NCI-H345 treated with DMSO at 0.1 percent for 48 hours (cell line): ENCODE data around the gene RASA1.
"Not testable (repeated sequence)": the region's sequence is repeated elsewhere in the genome, so short reads cannot be mapped to it uniquely, and the experiment has no call there.

ENCODE experiments used
- DNase-seq: peaks from one replicate; lab custom pipeline; 2025; ENCODE audit not compliant: unreplicated experiment; lab: John Stamatoyannopoulos, UW

The RASA1 gene

DNA sequence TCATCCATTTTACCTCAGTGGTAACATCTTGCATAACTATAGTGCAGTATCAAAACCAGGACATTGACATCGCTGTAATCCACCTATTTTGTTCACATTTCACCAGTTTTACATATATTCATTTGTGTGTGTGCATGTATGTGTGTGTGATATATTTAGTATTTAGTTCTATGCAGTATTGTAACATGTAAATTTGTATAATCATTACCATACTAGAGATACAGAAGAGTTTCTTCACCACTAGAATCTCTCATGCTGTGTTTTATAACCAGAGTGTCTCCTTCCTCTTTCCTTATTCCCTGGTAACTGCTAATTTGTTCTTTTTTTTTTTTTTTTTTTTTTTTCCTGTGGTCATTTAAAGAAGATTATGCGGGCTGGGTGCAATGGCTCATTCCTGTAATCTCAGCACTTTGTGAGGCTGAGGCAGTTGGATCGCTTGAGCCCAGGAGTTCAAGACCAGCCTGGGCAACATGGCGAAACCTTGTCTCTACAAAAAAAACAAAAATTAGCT lies 11.0 kb downstream of the RASA1 start:
- DNase-seq = no peak

DNA sequence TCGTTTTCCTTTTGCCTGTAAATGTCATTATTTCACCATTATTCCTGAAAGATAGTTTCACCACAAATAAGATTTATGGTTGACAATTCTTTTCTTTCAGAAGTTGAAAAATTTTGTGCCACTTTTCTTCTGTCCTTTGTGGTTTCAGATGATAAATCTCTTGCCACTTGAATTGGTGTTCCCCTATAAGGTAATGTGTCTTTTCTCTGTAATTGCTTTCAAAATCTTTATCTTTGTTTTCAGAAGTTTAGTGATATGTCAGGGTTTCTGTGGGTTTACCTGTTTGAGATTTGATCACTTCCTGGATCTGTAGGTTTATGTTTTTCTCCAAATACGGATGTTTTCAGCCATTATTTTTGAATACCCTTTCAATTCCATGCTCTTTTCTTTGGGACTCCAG lies 14.6 kb downstream of the RASA1 start:
- DNase-seq = no peak

DNA sequence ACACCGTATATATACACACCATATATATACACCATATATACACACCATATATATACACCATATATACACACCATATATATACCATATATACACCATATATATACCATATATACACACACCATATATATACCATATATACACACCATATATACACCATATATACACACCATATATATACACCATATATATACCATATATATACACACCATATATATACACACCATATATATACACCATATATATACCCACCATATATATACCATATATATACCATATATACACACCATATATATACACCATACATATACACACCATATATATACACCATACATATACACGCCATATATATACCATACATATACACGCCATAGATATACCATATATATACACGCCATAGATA lies 19.6 kb downstream of the RASA1 start:
- not testable (repeated sequence) for DNase-seq

DNA sequence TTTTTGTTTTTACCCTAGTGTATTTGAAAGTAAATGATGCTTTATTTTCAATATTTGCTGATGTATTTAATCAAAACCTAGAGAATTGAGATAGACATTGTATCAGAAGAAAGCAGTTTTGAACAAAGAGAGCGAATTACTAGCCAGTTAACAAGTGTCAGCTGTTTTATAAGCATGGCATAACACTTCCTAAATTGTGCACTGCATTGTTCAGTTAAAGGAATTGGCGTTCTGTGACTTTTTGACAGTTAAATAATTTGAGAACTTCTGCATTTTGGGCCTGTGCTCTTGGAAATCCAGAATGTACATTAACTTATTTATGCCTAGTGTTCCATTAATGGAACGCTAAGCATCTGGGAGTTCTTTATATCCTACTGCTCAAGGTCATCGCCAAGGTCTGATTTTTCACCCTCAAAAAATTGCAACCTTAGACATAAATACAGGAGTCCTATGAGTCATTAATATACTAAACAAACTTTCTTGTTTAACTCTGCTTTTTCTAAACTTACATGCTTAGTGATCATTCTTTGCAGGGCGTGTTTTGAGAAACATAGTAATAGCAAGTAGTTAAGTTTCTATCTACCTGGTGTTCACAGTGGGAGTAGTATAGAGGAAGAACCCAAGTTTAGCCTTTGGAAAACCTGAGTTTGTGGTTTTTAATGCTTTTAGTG lies 31.1 kb downstream of the RASA1 start:
- no peak for DNase-seq

DNA sequence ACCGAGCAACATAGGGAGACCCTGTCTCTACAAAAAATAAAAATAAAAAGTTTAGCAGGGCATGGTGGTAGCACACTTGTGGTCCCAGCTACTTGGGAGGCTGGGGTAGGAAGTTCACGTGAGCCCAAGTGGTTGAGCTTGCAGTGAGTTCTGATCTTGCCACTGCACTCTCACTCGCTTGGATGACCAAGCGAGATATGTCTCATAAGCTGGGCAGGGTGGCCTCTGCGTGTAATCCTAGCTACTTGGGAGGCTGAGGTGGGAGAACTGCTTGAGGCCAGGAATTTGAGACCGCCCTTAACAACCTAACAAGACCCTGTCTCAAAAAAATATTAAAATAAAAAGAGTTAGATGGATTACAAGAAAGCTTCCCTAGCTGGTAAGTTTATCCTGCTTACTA lies 32.5 kb downstream of the RASA1 start:
- DNase-seq = no peak

DNA sequence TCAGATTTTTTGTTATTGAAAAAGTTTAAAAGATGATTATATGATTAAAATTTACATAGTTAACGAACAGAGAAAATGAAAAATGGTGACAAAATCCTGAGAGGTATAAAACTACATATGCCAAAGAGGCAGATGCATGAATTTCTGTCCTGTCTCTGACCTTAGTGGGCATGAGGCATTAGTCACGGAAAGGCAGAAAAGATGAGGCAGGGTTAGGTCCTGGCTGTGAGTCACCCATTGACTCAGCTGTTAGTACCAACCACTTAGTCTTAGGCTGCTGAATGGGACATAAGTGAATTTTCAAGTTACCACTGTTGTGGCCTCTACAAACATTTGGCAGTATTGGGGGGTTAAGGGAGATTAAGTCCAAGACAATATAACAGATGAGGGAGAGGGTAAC lies 33.1 kb downstream of the RASA1 start:
- no peak for DNase-seq

DNA sequence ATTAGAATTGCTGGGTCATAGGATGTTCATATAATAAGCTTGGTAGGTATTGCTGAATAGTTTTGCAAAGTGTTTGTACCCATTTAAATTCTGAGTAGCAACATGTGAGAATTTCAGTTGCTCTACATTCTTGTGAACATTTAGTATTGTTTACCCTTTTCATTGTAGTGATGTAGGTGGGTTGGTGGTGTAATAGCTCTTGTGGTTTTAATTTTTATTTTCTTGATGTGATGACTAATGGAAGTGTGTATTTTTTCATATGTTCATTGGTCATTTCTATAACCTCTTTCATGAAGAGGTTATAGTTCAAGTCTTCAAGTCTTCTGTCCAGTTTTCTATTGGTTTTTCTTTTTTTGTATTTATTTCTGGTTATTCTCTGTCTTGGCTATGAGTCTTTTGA lies 34.4 kb downstream of the RASA1 start:
- no peak for DNase-seq

DNA sequence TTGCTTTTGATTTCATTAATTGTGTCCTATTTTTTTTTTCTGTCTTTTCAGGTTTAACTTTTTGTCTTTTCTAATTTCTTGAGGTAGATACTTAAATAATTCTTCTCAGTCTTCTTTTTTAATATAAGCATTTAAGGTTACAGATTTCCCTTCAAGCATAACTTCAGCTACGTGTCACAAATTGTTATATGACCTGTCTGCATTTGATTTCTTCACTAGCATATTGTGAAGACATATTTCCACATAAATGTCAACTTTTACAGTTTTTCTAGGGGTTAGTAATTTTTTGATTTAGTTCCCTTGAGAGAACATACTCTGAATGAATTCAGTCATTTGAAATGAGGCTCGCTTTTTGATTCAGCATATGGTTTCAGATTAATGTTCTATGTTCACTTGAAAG lies 35.6 kb downstream of the RASA1 start:
- DNase-seq = no peak

DNA sequence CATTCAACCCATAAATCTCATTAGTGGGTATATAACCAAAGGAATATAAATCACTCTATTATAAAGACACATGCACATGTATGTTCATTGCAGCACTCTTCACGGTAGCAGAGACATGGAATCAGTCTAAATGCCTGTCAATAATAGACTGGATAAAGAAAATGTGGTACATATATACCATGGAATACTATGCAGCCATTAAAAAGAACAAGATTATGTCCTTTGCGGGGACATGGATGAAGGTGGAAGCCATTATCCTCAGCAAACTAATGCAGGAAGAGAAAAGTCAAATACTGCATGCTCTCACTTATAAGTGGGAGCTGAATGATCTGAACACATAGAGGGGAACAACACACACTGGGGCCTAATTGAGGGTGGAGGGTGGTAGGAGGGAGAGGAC lies 38.4 kb downstream of the RASA1 start:
- not testable (repeated sequence) for DNase-seq

DNA sequence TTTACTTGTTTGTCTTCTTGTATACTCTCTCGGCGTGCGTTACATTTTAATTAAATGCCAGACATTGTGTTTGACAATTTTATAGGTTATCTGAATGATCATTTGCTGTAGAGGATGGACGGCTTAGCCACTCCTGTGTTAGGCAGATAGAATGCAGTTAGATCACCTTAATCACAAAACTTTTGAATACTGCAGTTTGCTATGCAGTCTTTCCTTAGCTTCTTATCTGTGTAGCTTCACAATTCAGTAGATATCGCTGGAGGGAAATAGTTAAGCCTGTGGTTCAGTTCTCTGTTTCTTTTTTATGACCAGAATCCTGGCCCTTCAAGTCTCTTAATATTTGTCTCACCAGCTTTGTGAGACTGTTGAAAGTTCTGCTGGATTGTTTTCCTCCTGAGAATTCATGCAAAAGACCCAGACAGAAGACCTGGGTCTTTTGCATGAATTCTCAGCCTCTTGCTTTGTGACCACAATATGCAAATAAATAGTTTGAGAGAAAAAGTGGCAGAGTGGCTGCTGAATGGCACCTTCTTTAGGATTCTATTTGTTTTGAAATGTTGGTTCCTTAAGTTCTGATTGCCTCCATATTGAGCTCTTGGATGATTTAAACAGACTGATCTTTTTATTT lies 40.2 kb downstream of the RASA1 start:
- DNase-seq = no peak

DNA sequence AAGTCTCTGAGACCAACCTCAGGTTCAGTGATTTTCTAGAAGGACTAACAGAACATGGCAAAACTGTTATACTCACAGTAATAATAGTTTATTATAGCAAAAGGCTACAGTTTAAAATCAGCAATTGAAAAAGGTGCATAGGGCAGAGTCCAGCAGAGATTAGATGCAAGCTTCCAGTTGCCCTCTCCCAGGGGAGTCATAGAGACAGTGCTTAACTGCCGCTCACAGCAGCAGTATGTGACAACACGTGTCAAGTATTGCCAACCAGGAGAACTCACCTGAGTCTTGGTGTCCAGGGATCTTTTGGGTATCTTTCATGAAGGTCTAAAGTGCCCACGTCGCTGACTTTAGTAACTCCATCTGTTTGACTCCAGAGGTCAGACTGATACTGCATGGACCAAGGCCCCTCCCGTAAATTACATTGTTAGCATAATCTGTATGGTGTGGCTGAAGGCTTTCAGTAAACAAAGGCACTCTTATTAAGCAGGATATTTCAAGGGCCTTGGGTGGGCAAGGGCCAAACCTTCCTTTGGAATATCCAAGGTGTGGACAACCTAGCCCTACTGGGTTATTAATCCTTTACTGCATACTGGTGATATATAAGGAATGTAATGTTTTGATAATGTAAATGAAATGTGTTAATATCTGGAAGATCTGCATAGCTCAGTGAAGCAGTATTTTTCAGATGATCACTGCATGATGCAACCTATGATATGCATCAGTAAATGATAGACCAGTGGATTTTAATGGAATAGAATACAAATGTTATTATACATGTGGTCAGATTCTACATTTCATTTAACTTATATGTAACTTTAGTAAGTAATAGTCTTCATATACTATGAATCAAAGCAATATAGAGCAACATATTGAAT lies 44.0 kb downstream of the RASA1 start:
- no peak for DNase-seq

DNA sequence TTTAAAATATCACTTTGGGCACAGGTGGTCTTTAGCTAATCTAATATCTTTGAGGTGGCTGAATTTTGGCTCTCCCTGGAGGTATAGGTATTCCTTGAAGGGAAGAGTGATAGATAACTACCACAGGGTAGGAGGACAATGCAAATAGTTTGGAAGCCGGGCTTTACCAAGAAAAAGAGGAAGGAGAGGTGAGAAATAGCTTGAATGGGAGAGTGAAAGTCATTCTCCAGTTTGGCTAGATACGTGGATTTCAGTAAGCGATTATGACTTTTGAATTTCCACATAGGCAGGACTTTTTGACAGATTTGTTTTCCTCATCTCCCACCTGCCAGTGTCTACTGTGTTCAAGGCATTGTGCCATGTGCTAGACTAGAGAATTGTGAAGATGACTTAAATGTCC lies 45.5 kb downstream of the RASA1 start:
- no peak for DNase-seq

DNA sequence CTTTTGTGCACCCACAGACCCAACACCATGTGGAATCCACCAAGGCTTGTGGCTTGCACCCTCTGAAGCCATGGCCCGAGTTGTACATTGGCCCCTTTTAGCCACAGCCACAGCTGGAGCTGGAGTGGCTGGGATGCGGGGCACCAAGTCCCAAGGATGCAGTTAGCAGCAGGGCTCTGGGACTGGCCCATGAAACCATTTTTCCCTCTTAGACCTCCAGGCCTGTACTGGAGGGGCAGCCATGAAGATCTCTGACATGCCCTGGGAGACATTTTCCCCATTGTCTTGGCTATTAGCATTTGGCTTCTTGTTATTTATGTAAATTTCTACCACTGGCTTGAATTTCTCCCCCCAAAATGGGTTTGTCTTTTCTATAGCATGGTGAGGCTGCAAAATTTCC lies 51.8 kb downstream of the RASA1 start:
- DNase-seq = no peak

DNA sequence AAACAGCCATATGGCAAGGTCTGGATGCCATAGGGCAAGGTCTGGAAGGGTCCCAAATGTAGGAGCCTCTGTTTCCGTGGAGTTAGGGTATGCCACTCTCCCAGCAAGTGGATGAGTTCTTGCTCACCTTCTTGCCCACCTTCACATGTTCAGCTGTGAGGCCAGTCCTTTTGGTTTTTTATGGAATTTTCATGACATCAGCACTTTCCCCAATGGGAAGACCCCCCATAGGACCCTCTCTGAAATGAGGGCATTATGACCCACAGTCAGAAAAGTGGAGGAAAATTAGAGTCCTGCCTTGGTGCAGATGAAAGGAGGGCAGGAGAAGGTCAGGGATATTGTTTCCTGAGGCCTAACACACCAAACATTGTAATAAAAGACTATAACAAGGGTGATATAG lies 53.9 kb downstream of the RASA1 start:
- no peak for DNase-seq

DNA sequence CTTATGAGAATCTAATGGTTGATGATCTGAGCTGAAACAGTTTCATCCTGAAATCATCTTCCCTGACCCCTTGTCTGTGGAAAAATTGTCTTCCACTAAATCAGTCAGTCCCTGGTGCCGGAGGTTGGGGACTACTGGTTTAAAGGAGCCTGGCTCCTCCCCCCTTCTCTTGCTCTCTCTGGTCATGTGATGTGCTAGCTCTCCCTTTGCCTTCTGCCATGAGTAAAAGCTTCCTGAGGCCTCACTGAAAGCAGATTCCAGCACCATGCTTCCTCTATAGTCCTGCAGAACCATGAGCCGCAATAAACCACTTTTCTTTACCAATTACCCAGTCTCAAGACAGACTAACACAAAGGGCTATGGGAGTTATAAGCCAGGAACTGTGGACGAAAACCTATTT lies 54.7 kb downstream of the RASA1 start:
- no peak for DNase-seq

DNA sequence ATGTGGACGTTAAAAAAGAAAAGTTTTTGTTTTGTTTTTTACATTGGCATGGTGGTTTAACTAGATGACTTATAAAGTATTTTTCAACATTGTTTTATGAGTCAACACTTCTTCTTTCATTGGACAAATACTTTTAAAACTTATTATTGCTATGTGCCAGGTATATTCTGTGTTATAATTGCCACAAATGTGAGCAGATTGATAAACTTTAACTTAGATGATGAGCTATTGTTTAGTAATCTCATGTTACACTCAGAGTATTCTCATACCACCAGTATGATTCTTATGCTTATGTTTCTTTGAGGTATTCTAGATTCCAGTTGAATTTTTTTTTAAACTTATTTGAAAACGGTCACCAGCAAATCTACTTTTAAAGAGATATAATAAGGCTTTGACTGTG lies 60.3 kb downstream of the RASA1 start:
- DNase-seq = no peak

DNA sequence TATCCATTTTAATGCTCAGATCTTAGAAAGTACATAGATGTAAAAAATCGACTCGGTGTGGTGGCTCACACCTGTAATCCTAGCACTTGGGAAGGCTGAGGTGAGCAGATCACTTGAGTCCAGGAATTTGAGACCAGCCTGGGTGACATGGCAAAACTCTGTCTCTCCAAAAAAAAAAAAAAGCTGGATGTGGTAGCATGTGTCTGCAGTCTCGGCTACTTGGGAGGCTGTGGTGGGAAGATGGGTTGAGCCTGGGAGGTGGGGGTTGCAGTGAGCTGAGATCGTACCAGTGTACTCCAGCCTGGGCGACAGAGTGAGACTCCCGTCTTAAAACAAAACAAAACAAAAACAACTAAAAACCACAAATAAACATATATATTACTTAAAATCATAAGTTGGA lies 61.4 kb downstream of the RASA1 start:
- DNase-seq = no peak

DNA sequence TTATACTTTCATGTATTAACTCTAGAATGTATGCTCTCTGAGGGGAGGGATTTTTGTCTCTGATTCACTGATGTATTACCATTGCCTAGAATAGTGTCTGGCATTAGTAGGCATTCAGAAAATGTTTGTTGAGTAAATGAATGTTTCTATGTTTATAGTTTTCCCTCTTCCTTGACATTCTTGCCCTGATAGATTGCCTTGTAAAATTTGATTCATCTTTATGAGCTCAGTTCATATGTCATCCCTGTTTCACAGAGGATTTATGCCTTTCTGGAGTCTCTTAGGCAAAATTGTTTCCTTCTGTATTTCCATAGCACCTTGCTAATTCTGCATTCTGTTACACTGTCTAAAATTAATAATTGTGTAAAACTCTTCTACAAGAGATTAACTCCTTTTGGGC lies 72.3 kb downstream of the RASA1 start:
- no peak for DNase-seq

DNA sequence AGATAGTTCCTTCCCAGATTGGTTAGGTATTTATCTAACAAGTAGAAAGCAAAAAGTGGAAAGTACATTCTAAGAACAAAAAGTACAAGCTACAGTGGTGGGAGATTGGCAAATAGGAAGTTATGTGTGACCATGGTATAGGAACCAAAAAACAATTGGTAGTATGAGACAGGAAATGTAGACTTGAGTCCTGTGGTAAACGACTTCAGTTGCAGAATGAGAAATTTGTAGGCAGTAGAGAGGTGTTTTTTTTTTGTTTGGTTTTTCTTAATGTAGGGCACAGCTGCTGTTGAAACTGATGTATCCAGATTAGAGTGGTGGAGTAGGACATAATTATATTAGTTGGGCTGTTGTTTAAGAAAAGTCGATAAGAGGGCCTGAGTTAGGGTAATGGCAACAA lies 73.0 kb downstream of the RASA1 start:
- no peak for DNase-seq

DNA sequence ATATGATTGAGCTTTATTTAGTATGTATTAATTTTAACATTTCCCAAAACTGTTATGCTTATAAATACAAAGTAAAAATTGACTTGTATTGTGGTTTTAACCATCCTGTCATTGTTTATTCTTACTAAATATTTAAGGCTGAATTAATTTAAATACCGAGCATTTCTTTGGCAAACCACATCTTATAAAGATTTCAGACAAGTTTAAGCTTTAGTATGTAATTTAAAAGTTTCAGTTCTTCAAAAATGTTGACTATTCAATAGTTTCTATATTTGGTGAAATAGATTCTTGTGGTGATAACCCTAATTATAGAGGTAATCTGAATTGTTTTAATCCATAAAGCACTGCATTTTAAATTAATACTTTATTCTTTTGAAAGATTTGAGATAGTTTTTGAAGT lies 79.6 kb downstream of the RASA1 start:
- no peak for DNase-seq

DNA sequence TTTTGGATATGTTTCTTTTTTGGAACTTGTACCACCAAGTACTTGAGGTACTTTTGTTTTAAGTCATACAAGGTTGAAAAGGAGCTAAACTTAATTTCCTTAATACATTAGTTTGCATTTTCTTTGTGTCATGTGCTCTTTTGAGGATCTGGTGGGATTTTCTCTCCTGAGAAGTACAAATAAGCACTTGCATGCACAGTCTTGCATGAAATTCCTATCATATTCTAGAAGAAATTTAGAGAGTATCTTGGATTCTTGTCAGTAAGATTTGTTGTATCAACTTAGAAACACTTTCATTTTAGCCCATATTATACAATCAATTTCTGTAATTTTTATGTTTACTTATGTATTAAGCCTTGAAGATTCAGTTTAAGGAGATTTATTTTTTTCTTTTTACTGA lies 80.2 kb downstream of the RASA1 start:
- no peak for DNase-seq

DNA sequence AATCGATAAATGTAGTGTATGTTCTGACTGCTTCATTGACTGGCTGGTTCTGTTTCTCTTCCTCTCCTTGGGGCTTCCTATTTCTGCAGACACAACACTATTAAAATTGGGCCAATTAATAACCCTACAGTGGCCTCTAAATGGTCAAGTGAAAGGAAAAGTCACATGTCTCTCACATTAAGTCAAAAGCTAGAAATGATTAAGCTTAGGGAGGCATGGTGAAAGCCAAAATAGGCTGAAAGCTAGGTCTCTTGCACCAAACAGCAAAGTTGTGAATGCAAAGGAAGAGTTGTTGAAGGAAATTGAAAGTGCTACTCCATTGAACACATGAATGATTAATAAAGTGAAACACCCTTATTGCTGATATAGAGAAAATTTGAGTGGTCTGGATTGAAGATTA lies 86.8 kb downstream of the RASA1 start:
- DNase-seq = no peak
